OCI-M2 (cell line): ENCODE measurements around the gene DDX41.

Experiments used
- DNase-seq: peaks from one replicate; lab custom pipeline; 2025; ENCODE audit not compliant: unreplicated experiment; lab: John Stamatoyannopoulos, UW

DDX41 gene

DNA sequence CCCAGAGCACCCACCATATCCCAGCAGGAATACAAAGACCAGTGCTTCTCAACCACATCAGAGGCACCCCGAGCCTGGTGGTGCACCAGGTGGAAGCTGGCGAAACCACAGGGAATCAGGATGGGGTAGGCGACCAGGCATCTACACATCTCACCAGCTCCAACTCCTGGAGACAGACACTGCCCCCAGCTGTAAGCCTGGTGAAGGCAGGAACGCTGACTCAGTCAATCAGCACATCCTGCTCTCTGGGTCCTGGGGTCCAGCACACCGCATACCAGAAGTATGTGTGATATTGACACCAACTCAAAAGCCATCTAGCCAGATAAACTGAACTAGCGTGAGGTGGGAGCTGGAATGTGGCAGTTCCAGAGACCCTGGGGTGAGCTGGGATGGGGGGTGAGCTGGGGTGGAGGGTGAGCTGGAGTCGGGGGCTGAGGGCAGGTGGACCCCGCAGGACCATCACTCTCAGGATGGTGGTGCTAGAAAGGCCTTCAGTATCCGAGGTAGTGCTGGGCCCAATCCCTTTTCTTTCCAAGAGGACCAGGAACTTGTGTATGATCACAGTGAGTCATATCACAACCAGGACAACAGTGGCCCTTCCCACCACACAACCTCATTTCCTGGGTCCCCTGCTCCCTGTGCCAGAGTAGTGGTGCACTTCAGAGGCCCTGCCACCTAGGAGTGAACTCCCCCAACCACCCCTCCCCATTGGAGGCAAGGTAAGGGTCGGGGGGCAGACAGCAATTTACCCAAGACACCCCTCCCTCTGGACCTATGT lies 45.8 kb downstream of the DDX41 start:
- DNase-seq = no peak

DNA sequence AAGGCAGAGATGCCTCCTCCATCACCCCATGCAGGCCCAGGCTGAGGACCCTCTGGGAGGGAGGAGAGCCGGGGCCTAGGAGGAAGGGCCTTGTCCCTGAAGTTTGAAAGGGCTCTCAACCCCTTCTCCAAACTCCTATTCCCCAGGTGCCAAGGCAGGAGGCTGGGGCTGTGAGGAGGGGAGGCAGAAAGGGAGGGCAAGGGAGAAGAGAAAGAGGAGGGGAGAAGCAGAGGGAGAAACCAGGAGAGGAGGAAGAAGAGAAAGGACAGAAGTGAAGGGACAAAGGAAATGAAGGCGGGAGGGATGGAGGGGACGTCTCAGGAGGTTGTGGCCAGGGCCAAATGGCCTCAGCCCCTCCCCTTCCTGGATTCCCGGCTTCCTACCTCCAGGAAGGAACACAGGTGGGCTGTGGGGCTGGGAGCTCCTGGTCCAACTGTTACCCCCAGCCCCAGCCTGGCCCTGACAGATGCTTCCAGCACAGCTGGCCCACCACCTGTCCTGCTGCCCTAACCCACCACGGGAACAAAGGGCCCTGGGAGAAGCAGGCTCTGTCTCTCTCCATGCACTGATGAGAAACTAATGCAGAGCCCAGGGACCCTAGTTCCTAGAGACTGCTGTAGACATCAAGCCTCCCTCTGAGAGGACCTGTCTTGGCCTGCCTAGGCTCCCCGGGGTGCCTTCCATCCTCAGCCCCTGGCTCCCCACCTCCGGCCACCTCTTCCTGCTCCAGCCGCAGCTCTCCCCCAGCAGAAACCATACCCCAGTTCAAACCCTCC lies 46.8 kb downstream of the DDX41 start:
- no peak for DNase-seq

DNA sequence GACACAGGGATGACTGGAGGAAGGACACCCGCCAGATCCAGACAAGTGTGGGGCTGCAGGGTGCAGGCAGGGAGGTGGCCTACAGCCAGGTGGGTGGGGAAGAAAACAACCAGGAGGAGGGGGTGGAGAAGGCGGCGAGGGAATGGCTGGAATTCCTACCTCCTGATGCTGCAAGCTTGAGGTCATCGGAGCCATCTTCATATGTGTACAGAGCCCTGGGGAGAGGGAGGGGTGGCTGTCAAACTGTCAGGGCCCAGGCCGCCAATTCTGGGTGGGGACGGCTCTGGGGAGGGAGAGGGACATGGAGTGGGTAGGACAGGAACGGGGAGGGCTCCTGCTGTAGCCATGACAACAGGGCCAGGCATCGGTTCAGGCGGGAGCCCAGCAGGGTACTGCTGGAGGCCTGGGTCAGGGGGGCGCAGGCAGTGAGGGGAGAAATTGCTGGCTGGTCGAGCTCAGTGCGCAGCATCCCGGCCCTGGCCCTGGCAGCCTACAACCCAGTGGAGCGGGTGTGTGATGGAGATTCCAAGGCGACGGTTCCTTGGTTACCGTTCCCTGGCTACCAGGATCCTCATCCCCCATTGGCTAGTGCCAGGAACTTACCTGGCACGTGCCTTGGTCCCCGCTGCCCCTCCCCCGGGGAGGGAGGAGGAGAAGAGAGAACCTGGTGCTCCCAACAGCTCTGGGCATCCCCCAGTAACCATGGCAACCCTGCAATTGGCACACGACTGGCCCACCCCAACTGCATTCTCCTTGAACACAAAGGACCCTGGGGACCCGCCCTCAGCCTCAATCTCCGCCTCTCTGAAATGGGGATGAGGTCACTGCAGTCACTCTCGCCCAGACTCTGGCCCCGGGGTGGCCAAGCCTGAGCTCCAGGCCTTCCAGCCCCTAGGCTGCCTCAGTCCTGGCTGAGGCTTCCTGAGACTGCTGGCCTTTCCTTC lies 47.8 kb downstream of the DDX41 start:
- DNase-seq = no peak

DNA sequence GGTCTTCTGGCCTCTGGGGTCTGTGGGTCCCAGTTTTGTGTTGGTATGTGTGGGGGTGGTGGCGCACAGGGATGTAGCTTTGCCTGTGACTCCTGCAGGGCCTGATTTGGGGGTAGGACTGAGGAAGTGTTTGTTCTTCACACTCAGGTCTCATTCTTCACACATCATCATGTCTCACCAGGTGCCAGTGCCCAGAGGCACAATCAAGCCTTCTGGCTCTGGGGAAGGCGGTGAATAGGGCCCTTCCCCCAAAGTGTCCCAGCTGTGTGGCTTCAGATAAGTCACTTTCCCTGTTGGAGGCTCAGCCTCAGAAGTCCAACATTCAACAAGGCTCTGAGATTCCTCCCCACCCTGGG lies 48.5 kb downstream of the DDX41 start:
- no peak for DNase-seq

DNA sequence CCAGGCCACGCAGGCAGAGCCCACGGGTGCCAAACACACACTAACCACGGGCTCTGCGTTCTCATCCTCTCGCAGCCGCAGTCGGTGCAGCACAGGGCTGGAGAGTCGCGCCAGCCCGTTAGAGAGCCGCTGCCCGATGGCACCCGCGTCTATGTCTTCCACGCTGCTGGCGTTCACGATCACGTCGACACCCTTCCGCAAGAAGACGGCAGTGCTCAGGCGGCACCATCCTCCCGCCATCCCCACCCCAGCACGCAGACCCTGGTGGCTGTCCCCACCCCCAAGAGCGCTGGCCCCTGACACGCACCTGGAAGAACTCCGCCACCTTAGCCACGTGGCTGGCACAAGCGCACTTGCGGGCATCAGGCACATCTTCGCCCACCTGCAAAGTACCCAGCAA lies 49.3 kb downstream of the DDX41 start:
- no peak for DNase-seq

DNA sequence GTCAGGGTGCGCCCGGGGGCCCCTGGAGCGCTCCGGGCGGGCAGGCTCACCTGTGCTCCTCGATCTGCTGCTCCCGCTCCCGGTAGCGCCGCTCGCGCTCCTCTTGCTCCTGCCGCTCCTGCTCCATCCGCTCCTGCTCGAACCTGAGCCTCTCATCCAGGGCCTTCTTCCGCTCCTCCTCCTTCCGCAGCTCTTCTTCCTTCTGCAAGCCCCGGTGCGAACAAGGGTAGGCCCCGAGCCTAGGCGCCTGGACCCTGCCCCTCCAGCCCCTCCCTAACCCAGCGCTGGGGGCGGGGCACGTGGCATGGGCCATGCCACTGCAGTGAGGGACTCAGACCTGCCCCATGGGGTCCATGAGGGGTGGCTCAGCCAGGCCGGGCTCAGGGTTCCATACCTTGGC lies 49.9 kb downstream of the DDX41 start:
- DNase-seq = no peak

DNA sequence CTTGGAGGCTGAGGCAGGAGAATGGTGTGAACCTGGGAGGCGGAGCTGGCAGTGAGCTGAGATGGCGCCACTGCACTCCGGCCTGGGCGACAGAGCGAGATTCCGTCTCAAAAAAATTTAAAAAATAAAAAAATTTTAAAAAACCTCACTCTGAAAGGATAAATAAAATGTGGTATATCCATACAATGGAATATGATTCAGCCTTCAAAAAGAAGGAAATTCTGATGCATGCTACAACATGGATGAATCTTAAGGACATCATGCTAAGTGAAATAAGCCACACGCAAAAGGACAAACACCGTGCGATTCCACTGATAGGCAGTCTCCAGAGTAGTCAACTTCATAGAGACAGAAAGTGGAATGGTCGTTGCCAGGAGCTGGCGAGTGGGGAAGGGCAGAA lies 51.7 kb downstream of the DDX41 start:
- DNase-seq = no peak

DNA sequence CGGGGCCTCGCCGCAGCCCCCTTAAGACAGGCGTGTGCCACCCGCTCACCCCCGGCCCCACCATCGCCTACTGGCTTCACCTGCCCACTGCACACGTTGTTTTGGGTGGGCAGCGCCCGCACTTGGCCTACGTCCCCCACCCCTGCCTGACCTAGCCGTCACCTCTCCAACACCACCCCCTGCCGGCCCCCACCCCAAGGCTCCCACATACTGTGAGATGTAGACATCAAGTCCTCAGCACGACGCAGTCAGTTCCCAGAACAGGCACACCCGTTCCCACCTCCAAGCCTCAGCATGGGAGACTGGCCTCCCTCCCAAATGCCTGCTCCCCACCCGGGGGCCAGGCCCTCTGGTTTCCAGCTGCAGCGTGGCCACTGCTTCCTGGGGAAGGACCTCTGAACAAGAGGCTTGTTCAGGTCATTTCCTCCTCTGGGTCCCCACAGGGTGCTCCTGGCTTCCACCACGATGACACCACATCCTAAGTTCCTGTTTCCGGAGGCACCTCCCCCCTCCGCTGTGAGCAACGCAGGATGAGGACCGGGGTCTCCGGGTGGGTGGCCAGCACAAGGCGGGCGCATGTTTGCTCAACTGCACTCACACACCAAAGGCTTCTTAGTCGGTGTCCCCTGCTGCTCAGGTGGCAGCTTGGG lies 54.6 kb downstream of the DDX41 start:
- DNase-seq = no peak
